Fibroblast of lung (primary cell): ENCODE data around the gene PPP2R3B. TPM values are rescaled to one million over a fixed set of nuclear protein-coding genes. Genes with fewer than 3 reads are reported as not detected.

Experiments used
- DNase-seq, 2 donors: peaks; one replicate each; pipeline versions ENCODE4 v3.0.0 to v3.0.0-alpha.2; 2010; ENCODE audit warnings: low read depth in 2 of 2
- H2AFZ ChIP-seq: 2 replicates; pipeline ENCODE4 v1.5.1; 2012; ENCODE audit warnings: low read length, control low read depth, inconsistent platforms
- H3K27ac ChIP-seq: 2 replicates; pipeline ENCODE4 v1.5.1; 2011; ENCODE audit warnings: low read length, control low read depth; ENCODE audit not compliant: insufficient read depth
- H3K27me3 ChIP-seq: 2 replicates; pipeline ENCODE4 v1.5.1; 2011; ENCODE audit warnings: mild to moderate bottlenecking, low read length; ENCODE audit not compliant: control insufficient read depth, insufficient read depth
- H3K36me3 ChIP-seq: 2 replicates; pipeline ENCODE4 v1.5.1; 2011; ENCODE audit warnings: low read length; ENCODE audit not compliant: control insufficient read depth, insufficient read depth
- H3K4me1 ChIP-seq: 2 replicates; pipeline ENCODE4 v1.5.1; 2011; ENCODE audit warnings: low read length; ENCODE audit not compliant: control insufficient read depth, insufficient read depth; ENCODE audit errors: extremely low read depth
- H3K4me2 ChIP-seq: 2 replicates; pipeline ENCODE4 v1.5.1; 2011; ENCODE audit warnings: low read length, control low read depth; ENCODE audit not compliant: insufficient read depth; ENCODE audit errors: extremely low read depth
- H3K4me3 ChIP-seq, 4 experiments: fragments of 200-600 bp in 1 of 4; sonication (generic) in 1 of 4; replicated peaks in 1 of 4; 2 replicates each; pipeline ENCODE4 v1.5.1; 2011 to 2016; ENCODE audit warnings: low read length in 4 of 4, low read depth in 3 of 4, mild to moderate bottlenecking in 3 of 4, control low read depth in 2 of 4, inconsistent platforms in 1 of 4, mixed read lengths in 1 of 4; ENCODE audit not compliant: insufficient read depth in 1 of 4; ENCODE audit errors: control extremely low read depth in 1 of 4
- H3K79me2 ChIP-seq: 2 replicates; pipeline ENCODE4 v1.5.1; 2012; ENCODE audit warnings: mild to moderate bottlenecking, low read length, inconsistent platforms; ENCODE audit not compliant: control insufficient read depth, insufficient read depth
- H3K9ac ChIP-seq: 2 replicates; pipeline ENCODE4 v1.5.1; 2011; ENCODE audit warnings: mild to moderate bottlenecking, low read length, control low read depth; ENCODE audit not compliant: insufficient read depth
- H3K9me3 ChIP-seq: 2 replicates; pipeline ENCODE4 v1.5.1; 2012; ENCODE audit warnings: low read depth, low read length; ENCODE audit not compliant: control insufficient read depth, insufficient read depth
- H4K20me1 ChIP-seq: 2 replicates; pipeline ENCODE4 v1.5.1; 2011; ENCODE audit warnings: low read length; ENCODE audit not compliant: control insufficient read depth, insufficient read depth; ENCODE audit errors: extremely low read depth
- EZH2 ChIP-seq: IDR thresholded peaks from 2 replicates; pipeline ENCODE4 v1.5.1; 2012; ENCODE audit warnings: low read length, control low read depth, mild to moderate bottlenecking; ENCODE audit errors: missing control alignments
- polyA plus RNA-seq, 2 donors: library from polyadenylated mRNA; depleted of rRNA in 1 of 2; stranded (reverse) in 1 of 2; unstranded in 1 of 2; fragments of >200 nt; gene quantifications; 2 replicates each; pipeline ENCODE4 v1.2.1, GENCODE V29; 2011 to 2012; ENCODE audit warnings: missing spikeins in 1 of 2
- total RNA-seq: library from RNA; depleted of rRNA; stranded (reverse); fragments of >200 nt; gene quantifications from 2 replicates; pipeline ENCODE4 v1.2.1, GENCODE V29; 2014
- TF ChIP-seq, protein P1 (sequence below), 2 donors: IDR thresholded peaks in 1 of 2; conservative IDR thresholded peaks in 1 of 2; 1 replicate in 1 of 2; 2 replicates in 1 of 2; pipeline ENCODE4 v1.5.1; 2011 to 2012; ENCODE audit warnings: low read length in 2 of 2, control low read depth in 1 of 2, inconsistent platforms in 1 of 2, low read depth in 1 of 2, mild to moderate bottlenecking in 1 of 2

The PPP2R3B gene
- total and polyA plus RNA-seq, 2 donors (not counting 1 experiment from before 2014, with no cell fraction given), result 3.2 to 14.7 TPM

DNA sequence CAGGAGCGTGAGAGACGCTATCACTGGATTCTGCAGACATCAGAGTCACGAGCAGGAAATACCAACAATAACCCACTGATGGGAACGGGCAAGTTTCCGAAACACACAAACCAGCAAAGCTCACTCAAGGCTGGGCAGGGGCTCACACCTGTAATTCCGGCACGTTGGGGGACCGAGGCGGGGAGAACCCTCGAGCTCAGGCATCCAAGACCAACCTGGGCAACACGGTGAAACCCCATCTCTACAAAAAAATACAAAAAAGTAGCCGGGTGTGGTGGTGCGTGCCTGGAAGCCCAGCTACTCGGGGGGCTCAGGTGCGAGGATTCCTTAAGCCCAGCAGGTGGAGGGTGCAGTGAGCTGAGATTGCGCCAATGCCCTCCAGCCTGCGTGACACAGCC is 51.0 kb downstream of the PPP2R3B start:
- no peaks in the 10 kb centered on the region for H3K79me2 ChIP-seq
- H3K36me3 ChIP-seq, result peaks cover 1% of the 10 kb centered on the region
- no peak overlapping the region for H3K9ac ChIP-seq
- DNase-seq, result no peak
- no peak overlapping the region for H3K27ac ChIP-seq
- TF ChIP-seq EZH2, result no peak
- TF ChIP-seq, protein P1, sequence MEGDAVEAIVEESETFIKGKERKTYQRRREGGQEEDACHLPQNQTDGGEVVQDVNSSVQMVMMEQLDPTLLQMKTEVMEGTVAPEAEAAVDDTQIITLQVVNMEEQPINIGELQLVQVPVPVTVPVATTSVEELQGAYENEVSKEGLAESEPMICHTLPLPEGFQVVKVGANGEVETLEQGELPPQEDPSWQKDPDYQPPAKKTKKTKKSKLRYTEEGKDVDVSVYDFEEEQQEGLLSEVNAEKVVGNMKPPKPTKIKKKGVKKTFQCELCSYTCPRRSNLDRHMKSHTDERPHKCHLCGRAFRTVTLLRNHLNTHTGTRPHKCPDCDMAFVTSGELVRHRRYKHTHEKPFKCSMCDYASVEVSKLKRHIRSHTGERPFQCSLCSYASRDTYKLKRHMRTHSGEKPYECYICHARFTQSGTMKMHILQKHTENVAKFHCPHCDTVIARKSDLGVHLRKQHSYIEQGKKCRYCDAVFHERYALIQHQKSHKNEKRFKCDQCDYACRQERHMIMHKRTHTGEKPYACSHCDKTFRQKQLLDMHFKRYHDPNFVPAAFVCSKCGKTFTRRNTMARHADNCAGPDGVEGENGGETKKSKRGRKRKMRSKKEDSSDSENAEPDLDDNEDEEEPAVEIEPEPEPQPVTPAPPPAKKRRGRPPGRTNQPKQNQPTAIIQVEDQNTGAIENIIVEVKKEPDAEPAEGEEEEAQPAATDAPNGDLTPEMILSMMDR (conservative IDR thresholded peaks at IDR 0.05 in 1 of 2, IDR thresholded peaks at IDR 0.05 in 1 of 2; ENCODE audit: low read depth in 1 of 2, low read length in 2 of 2), result no peak
- no peaks in the 10 kb centered on the region for H4K20me1 ChIP-seq
- no peak overlapping the region for H3K4me3 ChIP-seq
- H3K27me3 ChIP-seq, result no peaks in the 10 kb centered on the region
- H3K4me1 ChIP-seq, result peaks cover 2% of the 10 kb centered on the region
- H3K9me3 ChIP-seq, result no peaks in the 10 kb centered on the region
- H3K4me2 ChIP-seq, result no peak overlapping the region
- H2AFZ ChIP-seq, result no peak overlapping the region

DNA sequence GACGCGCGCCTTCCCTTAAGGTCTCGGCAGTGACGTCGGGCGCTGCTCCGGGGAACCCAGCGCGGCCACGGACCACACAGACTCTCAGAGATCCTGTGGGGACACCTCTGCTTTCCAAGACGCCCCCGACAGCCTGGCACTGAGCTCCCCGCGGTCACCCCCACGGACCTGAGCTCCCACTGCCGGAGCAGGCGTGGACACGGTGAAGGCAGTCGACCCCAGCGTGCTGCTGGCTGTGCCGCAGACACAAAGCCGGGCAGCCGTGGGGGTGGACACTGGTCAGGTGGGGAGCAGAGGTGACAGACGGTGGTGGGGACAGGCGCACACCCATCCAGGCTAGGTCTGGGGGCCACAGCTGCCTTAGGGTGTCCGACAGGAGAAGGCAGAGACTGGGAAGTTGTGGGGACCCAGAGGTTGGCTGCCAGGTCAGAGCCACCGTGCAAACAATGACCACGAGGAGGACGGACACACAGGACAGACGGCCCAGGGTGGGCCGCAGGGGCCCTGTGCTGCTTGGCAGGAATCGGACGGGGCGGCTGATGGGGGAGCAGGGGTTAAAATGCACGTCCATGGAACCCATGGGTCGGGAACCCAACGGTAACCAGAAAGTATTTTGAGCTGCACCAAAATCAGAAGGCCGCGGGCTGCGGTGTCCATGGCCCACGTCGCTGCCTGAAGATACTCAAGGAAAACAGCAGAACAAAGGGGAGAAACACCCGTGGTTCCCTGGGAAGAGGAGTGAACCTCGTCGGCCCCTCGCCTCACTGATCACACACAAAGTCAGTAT is 51.5 kb downstream of the PPP2R3B start:
- Histone ChIP-seq H3K4me3 (no peak overlapping the region), H2AFZ (no peak overlapping the region), H3K27ac (no peak overlapping the region), H3K36me3 (peaks cover 1% of the 10 kb centered on the region), H3K4me2 (no peak overlapping the region), H3K79me2 (no peaks in the 10 kb centered on the region), H3K27me3 (no peaks in the 10 kb centered on the region), H3K9me3 (no peaks in the 10 kb centered on the region), H4K20me1 (no peaks in the 10 kb centered on the region), H3K9ac (no peak overlapping the region), H3K4me1 (peaks cover 2% of the 10 kb centered on the region)
- no peak for TF ChIP-seq EZH2
- TF ChIP-seq, protein P1 (conservative IDR thresholded peaks at IDR 0.05 in 1 of 2, IDR thresholded peaks at IDR 0.05 in 1 of 2; ENCODE audit: low read depth in 1 of 2, low read length in 2 of 2), result no peak
- no peak for DNase-seq

DNA sequence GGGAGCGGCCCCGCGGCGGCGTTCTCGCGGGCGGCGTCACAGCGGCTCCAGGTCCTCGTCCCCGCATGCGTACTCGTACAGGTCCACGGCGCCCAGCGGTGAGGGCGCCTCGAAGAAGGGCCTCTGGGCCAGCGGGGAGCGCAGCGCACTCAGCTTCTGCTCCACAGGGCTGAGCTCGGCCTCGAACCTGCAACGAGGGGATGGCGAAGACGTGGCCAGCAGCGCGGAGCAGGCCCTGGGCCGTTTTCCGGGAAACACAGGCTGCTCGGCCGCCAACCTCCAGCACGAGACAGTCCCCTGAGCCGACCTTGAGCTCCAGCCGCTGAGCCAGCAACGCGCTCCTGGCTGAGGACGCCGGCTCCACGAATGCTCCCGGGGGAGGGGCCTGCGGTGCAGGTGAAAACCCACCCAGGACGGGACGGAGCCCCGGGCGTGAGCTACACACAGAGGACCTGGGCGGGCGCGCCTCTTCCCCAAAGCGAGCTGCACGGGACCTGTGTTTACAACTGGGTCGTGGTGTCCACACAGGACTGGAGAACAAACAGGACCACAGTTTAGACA is 52.3 kb downstream of the PPP2R3B start:
- no peak overlapping the region for H3K4me3 ChIP-seq
- no peaks in the 10 kb centered on the region for H4K20me1 ChIP-seq
- no peak overlapping the region for H3K9ac ChIP-seq
- H3K9me3 ChIP-seq, result no peaks in the 10 kb centered on the region
- H3K4me2 ChIP-seq, result no peak overlapping the region
- DNase-seq, result no peak
- no peaks in the 10 kb centered on the region for H3K79me2 ChIP-seq
- H2AFZ ChIP-seq, result no peak overlapping the region
- H3K27ac ChIP-seq, result no peak overlapping the region
- peaks cover 2% of the 10 kb centered on the region for H3K4me1 ChIP-seq
- no peaks in the 10 kb centered on the region for H3K27me3 ChIP-seq
- H3K36me3 ChIP-seq, result peaks cover 1% of the 10 kb centered on the region
- TF ChIP-seq, protein P1 (conservative IDR thresholded peaks at IDR 0.05 in 1 of 2, IDR thresholded peaks at IDR 0.05 in 1 of 2; ENCODE audit: low read depth in 1 of 2, low read length in 2 of 2), result no peak
- TF ChIP-seq EZH2, result no peak
